BLaER1 (cell line): ENCODE data around the gene SV2C.
"Not testable (repeated sequence)": the region's sequence is repeated elsewhere in the genome, so short reads cannot be mapped to it uniquely, and the experiment has no call there.

ENCODE experiments used
- H3K27ac ChIP-seq: shearing (Covaris generic); formaldehyde crosslinking; 2 replicates; pipeline ENCODE4 v1.8.1; 2022
- H3K27me3 ChIP-seq: shearing (Covaris generic); formaldehyde crosslinking; 2 replicates; pipeline ENCODE4 v1.8.1; 2022
- H3K36me3 ChIP-seq: shearing (Covaris generic); formaldehyde crosslinking; 2 replicates; pipeline ENCODE4 v1.8.1; 2022
- H3K4me1 ChIP-seq: shearing (Covaris generic); formaldehyde crosslinking; 2 replicates; pipeline ENCODE4 v1.8.1; 2022
- H3K4me2 ChIP-seq: shearing (Covaris generic); formaldehyde crosslinking; 2 replicates; pipeline ENCODE4 v1.8.1; 2022
- H3K4me3 ChIP-seq: shearing (Covaris generic); formaldehyde crosslinking; 2 replicates; pipeline ENCODE4 v1.8.1; 2022
- H3K9ac ChIP-seq: shearing (Covaris generic); formaldehyde crosslinking; 2 replicates; pipeline ENCODE4 v1.8.1; 2022
- H3K9me3 ChIP-seq: shearing (Covaris generic); formaldehyde crosslinking; 2 replicates; pipeline ENCODE4 v1.8.1; 2022
- H4K20me1 ChIP-seq: shearing (Covaris generic); formaldehyde crosslinking; 2 replicates; pipeline ENCODE4 v1.8.1; 2022
- Cebpa-rat ChIP-seq: shearing (Covaris generic); IDR thresholded peaks from 2 replicates; pipeline ENCODE4 v1.8.1; 2022

The SV2C gene

GRCh38 chr5:76074487-76075065 lies 8.6 kb upstream of the SV2C start:
- Histone ChIP-seq H3K9me3 (no peaks in the 10 kb centered on the region), H3K9ac (no peak overlapping the region), H3K36me3 (no peaks in the 10 kb centered on the region), H3K4me2 (no peak overlapping the region), H3K27ac (no peak overlapping the region), H4K20me1 (no peaks in the 10 kb centered on the region), H3K4me1 (no peaks in the 10 kb centered on the region), H3K27me3 (no peaks in the 10 kb centered on the region), H3K4me3 (no peak overlapping the region)
- TF ChIP-seq Cebpa-rat = no peak

GRCh38 chr5:76081811-76082771 lies 1.1 kb upstream of the SV2C start:
- no peak for TF ChIP-seq Cebpa-rat
- Histone ChIP-seq H3K27ac (no peak overlapping the region), H3K27me3 (peaks cover 31% of the 10 kb centered on the region), H4K20me1 (no peaks in the 10 kb centered on the region), H3K9me3 (peaks cover 33% of the 10 kb centered on the region), H3K4me2 (no peak overlapping the region), H3K4me3 (no peak overlapping the region), H3K9ac (no peak overlapping the region), H3K36me3 (no peaks in the 10 kb centered on the region), H3K4me1 (no peaks in the 10 kb centered on the region)

DNA sequence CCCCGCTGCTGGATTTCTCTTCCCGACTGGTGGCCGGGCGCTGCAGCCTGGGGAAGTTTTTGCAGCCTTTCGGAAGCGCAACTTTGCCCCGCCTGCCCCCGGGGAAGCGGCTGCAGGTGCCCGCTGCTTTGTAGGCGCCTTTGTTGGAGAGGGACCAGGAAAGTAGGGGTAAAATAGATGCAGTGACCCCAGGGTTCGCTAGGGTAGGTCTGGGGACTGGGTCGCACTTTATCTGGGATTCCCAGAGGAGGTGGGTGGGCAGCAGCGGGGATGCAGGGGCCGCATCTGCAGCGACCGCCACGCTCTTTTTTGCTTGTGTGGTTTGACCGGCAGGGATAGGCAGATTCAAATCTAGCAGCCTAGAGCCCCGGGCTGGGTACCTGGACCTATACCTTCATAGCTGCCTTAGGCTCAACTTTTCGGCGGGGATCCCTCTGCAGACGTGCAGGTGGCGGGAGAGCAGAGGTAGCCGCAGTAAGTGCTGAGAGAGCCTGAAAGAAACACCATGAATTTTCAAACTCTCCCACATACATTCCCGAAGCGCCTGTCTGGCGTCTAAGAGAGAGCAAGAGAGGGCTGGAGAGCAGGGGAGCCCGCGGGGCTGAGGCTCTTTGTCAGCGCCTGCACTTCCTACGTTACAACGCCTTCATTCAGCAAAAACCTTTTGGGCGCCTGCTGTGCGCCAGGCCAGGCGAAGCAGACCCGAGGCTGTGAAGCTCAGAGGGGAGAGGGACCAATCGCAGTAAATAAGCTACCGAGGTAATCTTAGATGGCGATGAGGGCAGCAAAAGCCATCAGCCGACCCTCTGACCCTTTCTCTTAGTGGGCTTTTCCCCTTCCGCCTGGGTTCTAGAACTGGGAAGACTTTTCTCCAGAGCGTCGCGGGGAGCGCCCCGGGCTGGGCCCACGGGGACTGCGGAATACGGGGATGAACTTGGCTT lies 642 bp downstream of the SV2C start:
- no peak overlapping the region for H3K4me2 ChIP-seq
- H4K20me1 ChIP-seq = no peaks in the 10 kb centered on the region
- no peaks in the 10 kb centered on the region for H3K4me1 ChIP-seq
- H3K9me3 ChIP-seq = peaks cover 33% of the 10 kb centered on the region
- H3K9ac ChIP-seq = no peak overlapping the region
- H3K4me3 ChIP-seq = no peak overlapping the region
- TF ChIP-seq Cebpa-rat = no peak
- H3K27me3 ChIP-seq = peaks cover 31% of the 10 kb centered on the region
- no peaks in the 10 kb centered on the region for H3K36me3 ChIP-seq
- H3K27ac ChIP-seq = no peak overlapping the region

GRCh38 chr5:76084496-76085242 lies 1.5 kb downstream of the SV2C start:
- Histone ChIP-seq H4K20me1 (no peaks in the 10 kb centered on the region), H3K36me3 (no peaks in the 10 kb centered on the region), H3K27ac (no peak overlapping the region), H3K9me3 (peaks cover 33% of the 10 kb centered on the region), H3K4me1 (no peaks in the 10 kb centered on the region), H3K4me2 (no peak overlapping the region), H3K4me3 (no peak overlapping the region), H3K27me3 (peaks cover 31% of the 10 kb centered on the region), H3K9ac (no peak overlapping the region)
- no peak for TF ChIP-seq Cebpa-rat

DNA sequence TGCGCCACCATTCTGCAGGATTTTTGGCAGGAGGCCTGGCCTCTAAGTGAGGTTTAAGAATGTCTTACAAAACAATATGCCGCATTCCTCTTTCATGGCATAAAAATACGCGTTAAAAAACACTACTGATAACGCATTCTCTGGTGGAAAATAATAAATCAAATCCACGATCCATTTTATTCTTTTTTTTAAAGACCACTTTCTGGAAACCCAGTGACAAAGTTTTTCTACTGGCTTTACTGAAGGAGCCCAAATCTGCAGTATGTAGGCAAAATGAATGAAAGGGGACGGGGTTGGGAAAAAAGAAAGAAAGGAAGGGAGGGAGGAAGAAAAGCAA lies 2.0 kb downstream of the SV2C start:
- peaks cover 31% of the 10 kb centered on the region for H3K27me3 ChIP-seq
- no peak overlapping the region for H3K4me3 ChIP-seq
- no peaks in the 10 kb centered on the region for H3K36me3 ChIP-seq
- no peak for TF ChIP-seq Cebpa-rat
- H3K27ac ChIP-seq = no peak overlapping the region
- peaks cover 33% of the 10 kb centered on the region for H3K9me3 ChIP-seq
- no peaks in the 10 kb centered on the region for H4K20me1 ChIP-seq
- H3K4me2 ChIP-seq = no peak overlapping the region
- H3K4me1 ChIP-seq = no peaks in the 10 kb centered on the region
- H3K9ac ChIP-seq = no peak overlapping the region

DNA sequence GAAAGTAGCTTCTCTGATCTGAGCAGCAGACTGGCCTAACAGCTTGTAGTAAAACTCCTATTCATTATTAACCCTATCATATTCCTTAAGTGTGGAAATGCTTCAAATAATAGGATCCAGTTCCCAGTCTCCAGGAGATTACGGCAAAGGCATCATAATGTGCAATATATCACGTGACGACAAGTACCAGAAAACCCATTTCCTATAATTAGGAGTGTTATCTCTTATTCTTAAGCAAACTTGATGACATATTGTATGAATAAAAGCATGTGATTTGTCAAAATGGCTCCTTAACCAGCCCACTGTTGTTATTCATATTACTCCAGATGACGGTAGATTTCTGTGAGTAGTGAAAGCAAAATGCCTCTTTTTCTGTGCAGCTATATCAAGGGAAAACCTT lies 2.9 kb downstream of the SV2C start:
- no peaks in the 10 kb centered on the region for H4K20me1 ChIP-seq
- H3K9me3 ChIP-seq = peaks cover 33% of the 10 kb centered on the region
- no peaks in the 10 kb centered on the region for H3K4me1 ChIP-seq
- H3K4me3 ChIP-seq = no peak overlapping the region
- peaks cover 31% of the 10 kb centered on the region for H3K27me3 ChIP-seq
- H3K27ac ChIP-seq = no peak overlapping the region
- no peak for TF ChIP-seq Cebpa-rat
- no peak overlapping the region for H3K4me2 ChIP-seq
- H3K36me3 ChIP-seq = no peaks in the 10 kb centered on the region
- H3K9ac ChIP-seq = no peak overlapping the region

DNA sequence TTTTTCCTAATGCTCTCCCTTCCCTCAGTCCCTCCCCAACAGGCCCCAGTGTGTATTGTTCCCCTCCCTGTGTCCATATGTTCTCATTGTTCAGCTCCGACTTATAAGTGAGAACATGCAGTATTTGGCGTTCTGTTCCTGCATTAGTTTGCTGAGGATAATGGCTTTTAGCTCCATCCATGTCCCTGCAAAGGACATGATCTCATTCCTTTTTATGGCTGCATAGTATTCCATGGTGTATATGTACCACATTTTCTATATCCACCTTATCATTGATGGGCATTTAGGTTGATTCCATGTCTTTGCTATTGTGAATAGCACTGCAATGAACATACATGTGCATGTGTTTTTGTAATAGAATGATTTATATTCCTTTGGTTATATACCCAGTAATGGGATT lies 6.0 kb downstream of the SV2C start:
- not testable (repeated sequence) for H3K4me1 ChIP-seq, H3K9ac ChIP-seq, H3K27me3 ChIP-seq, H3K9me3 ChIP-seq, H4K20me1 ChIP-seq, H3K27ac ChIP-seq, H3K4me2 ChIP-seq, H3K4me3 ChIP-seq, H3K36me3 ChIP-seq

- Histone ChIP-seq H3K27me3 (no peaks in the 10 kb centered on the region), H3K9me3 (no peaks in the 10 kb centered on the region), H3K27ac (no peak overlapping the region), H3K36me3 (no peaks in the 10 kb centered on the region), H3K4me3 (no peak overlapping the region), H3K4me2 (no peak overlapping the region), H3K9ac (no peak overlapping the region), H4K20me1 (no peaks in the 10 kb centered on the region), H3K4me1 (no peaks in the 10 kb centered on the region)
- no peak for TF ChIP-seq Cebpa-rat
Observed at GRCh38 chr5:76091351-76091750, 8.2 kb downstream of the SV2C start.

DNA sequence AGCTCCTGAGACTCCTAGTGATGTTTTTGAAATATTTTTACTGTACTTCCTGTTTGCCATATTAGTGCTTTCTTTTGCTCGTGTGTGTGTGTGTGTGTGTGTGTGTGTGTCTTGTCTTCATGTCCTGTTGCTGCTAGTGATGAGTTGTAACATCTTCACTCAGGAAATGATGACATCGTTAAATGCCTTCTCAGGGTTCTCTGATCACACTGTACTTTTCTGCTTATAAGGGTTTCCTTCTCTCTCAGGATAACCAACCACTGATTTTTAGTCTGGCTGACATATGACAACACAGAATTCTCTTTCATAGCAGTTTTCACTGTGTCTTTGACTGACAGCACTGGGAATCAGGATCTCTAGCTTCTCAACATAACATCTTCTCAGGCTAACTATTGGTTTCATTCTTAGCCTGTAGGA lies 16.1 kb downstream of the SV2C start:
- H3K4me2 ChIP-seq = peak overlapping the region; percentile 9; the same call in 1 of the 2 replicates
- TF ChIP-seq Cebpa-rat = no peak
- no peaks in the 10 kb centered on the region for H3K9me3 ChIP-seq

More for the DNA sequence above, 16.1 kb downstream of the SV2C start:
- no peaks in the 10 kb centered on the region for H4K20me1 ChIP-seq
- no peak overlapping the region for H3K27ac ChIP-seq
- peaks cover 17% of the 10 kb centered on the region for H3K4me1 ChIP-seq
- no peak overlapping the region for H3K9ac ChIP-seq
- H3K36me3 ChIP-seq = no peaks in the 10 kb centered on the region
- no peaks in the 10 kb centered on the region for H3K27me3 ChIP-seq
- no peak overlapping the region for H3K4me3 ChIP-seq
